IMR-90 (cell line): Measurements from ENCODE around the gene MARS1. TPM values are rescaled to one million over a fixed set of nuclear protein-coding genes. Genes with fewer than 3 reads are reported as not detected.

Experiments
- ATAC-seq: fragments of 200-7000 bp; cut with Tn5 transposase; 2 replicates; pipeline ENCODE4 v1.9.1; 2020; ENCODE audit warnings: low read depth, mild to moderate bottlenecking, moderate library complexity
- BruUV-seq: library from RNA; stranded (reverse); fragments of 400-500 nt; replicated peaks from 2 replicates; lab custom pipeline; 2021; lab: Mats Ljungman, UMichigan
- CTCF ChIA-PET: fragments of 300-600 bp; formaldehyde crosslinking; extraction: SDS; loops from one replicate; lab custom pipeline; 2021; ENCODE audit warnings: antibody characterized with exemption; lab: Yijun Ruan, JAX
- POLR2A ChIA-PET: fragments of 300-600 bp; sonication (Branson Sonifier 250); formaldehyde crosslinking; loops from one replicate; lab custom pipeline; 2022; ENCODE audit warnings: antibody characterized with exemption; ENCODE audit not compliant: unreplicated experiment; lab: Charles Lee
- DNase-seq: peaks from one replicate; pipeline ENCODE4 v3.0.0; 2013
- H2AFZ ChIP-seq: replicated peaks from 2 replicates; pipeline ENCODE3; 2013; ENCODE audit warnings: low read length, mild to moderate bottlenecking; ENCODE audit not compliant: poor library complexity
- H2AK5ac ChIP-seq: 2 replicates; pipeline ENCODE4 v1.6.1; 2013; ENCODE audit warnings: low read depth, low read length, inconsistent platforms
- H2AK9ac ChIP-seq: replicated peaks from 2 replicates; pipeline ENCODE3; 2013; ENCODE audit warnings: mild to moderate bottlenecking, low read depth, low read length, moderate library complexity; ENCODE audit not compliant: poor library complexity
- H2BK120ac ChIP-seq: 2 replicates; pipeline ENCODE4 v1.6.1; 2013; ENCODE audit warnings: low read depth, low read length, inconsistent platforms
- H2BK15ac ChIP-seq: 3 replicates; pipeline ENCODE4 v1.6.1; 2013; ENCODE audit warnings: low read depth, low read length, inconsistent platforms
- H2BK20ac ChIP-seq: 2 replicates; pipeline ENCODE4 v1.6.1; 2013; ENCODE audit warnings: low read depth, mild to moderate bottlenecking, inconsistent platforms, low read length, moderate library complexity
- H2BK5ac ChIP-seq: 2 replicates; pipeline ENCODE4 v1.6.1; 2013; ENCODE audit warnings: mild to moderate bottlenecking, low read depth, low read length, inconsistent platforms; ENCODE audit not compliant: poor library complexity, severe bottlenecking
- H3K14ac ChIP-seq: replicated peaks from 2 replicates; pipeline ENCODE4 v1.6.1; 2013; ENCODE audit warnings: low read depth, low read length, inconsistent platforms
- H3K18ac ChIP-seq: 2 replicates; pipeline ENCODE4 v1.6.1; 2013; ENCODE audit warnings: low read depth, low read length, control low read depth
- H3K23ac ChIP-seq: 2 replicates; pipeline ENCODE4 v1.6.1; 2013; ENCODE audit warnings: low read depth, low read length, inconsistent platforms
- H3K27ac ChIP-seq: 2 replicates; pipeline ENCODE4 v1.5.1; 2013; ENCODE audit warnings: mild to moderate bottlenecking, control low read depth, low read length; ENCODE audit not compliant: insufficient read depth
- H3K27me3 ChIP-seq: 2 replicates; pipeline ENCODE4 v1.6.1; 2013; ENCODE audit warnings: low read length; ENCODE audit not compliant: control insufficient read depth, insufficient read depth
- H3K36me3 ChIP-seq: 2 replicates; pipeline ENCODE4 v1.6.1; 2013; ENCODE audit warnings: low read length, mixed read lengths; ENCODE audit not compliant: control insufficient read depth, insufficient read depth
- H3K4ac ChIP-seq: 2 replicates; pipeline ENCODE4 v1.6.1; 2013; ENCODE audit warnings: low read depth, low read length, inconsistent platforms
- H3K4me1 ChIP-seq: 2 replicates; pipeline ENCODE4 v1.6.1; 2013; ENCODE audit warnings: low read length, mixed read lengths; ENCODE audit not compliant: control insufficient read depth, insufficient read depth
- H3K4me2 ChIP-seq: 2 replicates; pipeline ENCODE4 v1.6.1; 2013; ENCODE audit warnings: low read depth, mild to moderate bottlenecking, control low read depth, low read length, moderate library complexity
- H3K4me3 ChIP-seq: 2 replicates; pipeline ENCODE4 v1.5.1; 2013; ENCODE audit warnings: low read depth, mild to moderate bottlenecking, control low read depth, low read length, moderate library complexity; ENCODE audit not compliant: insufficient read depth
- H3K56ac ChIP-seq: 2 replicates; pipeline ENCODE4 v1.6.1; 2013; ENCODE audit warnings: low read length, inconsistent platforms; ENCODE audit not compliant: insufficient read depth; ENCODE audit errors: extremely low read depth
- H3K79me1 ChIP-seq, 2 experiments: 2 replicates each; pipeline ENCODE4 v1.6.1; 2013; ENCODE audit warnings: low read length in 2 of 2, inconsistent platforms in 1 of 2, low read depth in 1 of 2
- H3K9ac ChIP-seq: 2 replicates; pipeline ENCODE4 v1.6.1; 2013; ENCODE audit warnings: low read depth, low read length, control low read depth
- H3K9me1 ChIP-seq: 2 replicates; pipeline ENCODE4 v1.6.1; 2013; ENCODE audit warnings: low read length, inconsistent platforms; ENCODE audit not compliant: insufficient read depth
- H3K9me3 ChIP-seq: 2 replicates; pipeline ENCODE4 v1.6.1; 2013; ENCODE audit warnings: low read length; ENCODE audit not compliant: control insufficient read depth, insufficient read depth
- H4K20me1 ChIP-seq: 2 replicates; pipeline ENCODE4 v1.6.1; 2013; ENCODE audit warnings: low read length, inconsistent platforms; ENCODE audit not compliant: insufficient read depth
- H4K5ac ChIP-seq: 2 replicates; pipeline ENCODE4 v1.6.1; 2013; ENCODE audit warnings: mild to moderate bottlenecking, low read depth, low read length, control low read depth
- H4K8ac ChIP-seq, 2 experiments: 2 replicates each; pipeline ENCODE4 v1.6.1; 2013; ENCODE audit warnings: low read depth in 2 of 2, low read length in 2 of 2, control low read depth in 1 of 2, inconsistent platforms in 1 of 2
- H4K91ac ChIP-seq: 2 replicates; pipeline ENCODE4 v1.6.1; 2013; ENCODE audit warnings: low read depth, low read length, inconsistent platforms; ENCODE audit not compliant: insufficient read depth
- BHLHE40 ChIP-seq: fragments of 150-350 bp; IDR thresholded peaks from 2 replicates; pipeline ENCODE4 v1.6.1; 2016; ENCODE audit warnings: mild to moderate bottlenecking, low read depth, low read length
- CEBPB ChIP-seq: IDR thresholded peaks from 2 replicates; pipeline ENCODE4 v1.6.1; 2012; ENCODE audit warnings: low read depth, low read length, improper control_type of control experiment
- FOS ChIP-seq: fragments of 150-350 bp; IDR thresholded peaks from 2 replicates; pipeline ENCODE4 v1.6.1; 2016; ENCODE audit warnings: low read depth, low read length
- MAFK ChIP-seq: IDR thresholded peaks from 2 replicates; pipeline ENCODE4 v1.6.1; 2012; ENCODE audit warnings: low read depth, low read length, improper control_type of control experiment
- MXI1 ChIP-seq: IDR thresholded peaks from 2 replicates; pipeline ENCODE4 v1.6.1; 2012; ENCODE audit warnings: low read depth, mild to moderate bottlenecking, low read length, moderate library complexity, borderline replicate concordance
- NFE2L2 ChIP-seq: fragments of 150-350 bp; IDR thresholded peaks from 2 replicates; pipeline ENCODE4 v1.6.1; 2016; ENCODE audit warnings: low read depth, mild to moderate bottlenecking, low read length
- SMC3 ChIP-seq: fragments of 150-350 bp; IDR thresholded peaks from 2 replicates; pipeline ENCODE4 v1.6.1; 2016; ENCODE audit warnings: low read depth, mild to moderate bottlenecking, antibody characterized with exemption, low read length, moderate library complexity
- WGBS, 2 experiments: methylation state at CpG; one replicate each; pipeline versions ENCODE4 v1.1.5 to v1.1.7; 2013; ENCODE audit warnings: missing lambda C conversion rate in 2 of 2; ENCODE audit not compliant: insufficient read length in 1 of 2; ENCODE audit errors: extremely low coverage in 2 of 2; 5-methylcytosine and 5-hydroxymethylcytosine counted together
- dilution Hi-C: fragments of 300-500 bp; cut with HindIII; formaldehyde crosslinking; loops from one replicate; pipeline ENCODE4 v1.14.3; 2018; ENCODE audit warnings: low sequenced_read_pairs; ENCODE audit not compliant: unreplicated experiment
- in situ Hi-C: fragments of 300-500 bp; cut with MboI; formaldehyde crosslinking; loops from 3 replicates; pipeline ENCODE4 v1.14.3; 2019; ENCODE audit warnings: low sequenced_read_pairs, inconsistent platforms, mixed read lengths
- intact Hi-C: fragments of 100-400 bp; cut with micrococcal nuclease; formaldehyde crosslinking; loops from 2 replicates; pipeline ENCODE4 v1.10.0; 2022
- polyA plus RNA-seq, 3 experiments: library from polyadenylated mRNA; depleted of rRNA; stranded (reverse); fragments of >200 nt; gene quantifications; 2 replicates each; pipeline ENCODE4 v1.2.3, GENCODE V29; 2012; ENCODE audit warnings: low replicate concordance in 1 of 3
- total RNA-seq: library from RNA; depleted of rRNA; stranded (reverse); fragments of >200 nt; gene quantifications from 2 replicates; pipeline ENCODE4 v1.2.3, GENCODE V29; 2012
- TF ChIP-seq, protein P1 (sequence below): fragments of 150-350 bp; IDR thresholded peaks from 2 replicates; pipeline ENCODE4 v1.6.1; 2016; ENCODE audit warnings: low read depth, mild to moderate bottlenecking, low read length, moderate library complexity, borderline replicate concordance

MARS1 gene
- total and polyA plus RNA-seq, 2 of the 4 experiments (the other 2 are of a cell fraction) = 156 to 164 TPM

GRCh38 chr12:57475271-57476161, 12.4 kb upstream of the MARS1 start:
- Histone ChIP-seq H2AK9ac (peak overlapping the region; percentile 73), H3K4me3 (peak overlapping the region; percentile 3), H3K27ac (no peak overlapping the region), H3K14ac (no peak overlapping the region), H4K91ac (no peak overlapping the region), H3K18ac (no peak overlapping the region), H3K56ac (no peak overlapping the region), H3K27me3 (peaks cover 56% of the 10 kb centered on the region), H2BK120ac (no peak overlapping the region), H3K4me2 (peak overlapping the region; percentile 39; the same call in 1 of the 2 replicates), H3K36me3 (no peaks in the 10 kb centered on the region), H2AK5ac (no peak overlapping the region), H3K4ac (no peak overlapping the region), H2BK20ac (no peak overlapping the region), H3K79me1 (no peaks in the 10 kb centered on the region), H3K4me1 (0 out of 2 replicates have a peak, but pooled peaks cover 3% of the 10 kb centered on the region), H3K23ac (no peak overlapping the region), H2AFZ (peak overlapping the region; percentile 77), H2BK5ac (no peak overlapping the region), H2BK15ac (no peak overlapping the region), H3K9ac (no peak overlapping the region), H3K9me3 (no peaks in the 10 kb centered on the region; the same call in 1 of the 2 replicates), H3K9me1 (no peaks in the 10 kb centered on the region), H4K8ac (no peak overlapping the region), H4K5ac (no peak overlapping the region), H4K20me1 (no peaks in the 10 kb centered on the region)
- intact Hi-C loops = no loop called here
- TF ChIP-seq BHLHE40 = peak; percentile 65
- TF ChIP-seq CEBPB = no peak
- no peak for TF ChIP-seq FOS
- no peak for TF ChIP-seq SMC3
- TF ChIP-seq NFE2L2 = no peak
- TF ChIP-seq, protein P1, sequence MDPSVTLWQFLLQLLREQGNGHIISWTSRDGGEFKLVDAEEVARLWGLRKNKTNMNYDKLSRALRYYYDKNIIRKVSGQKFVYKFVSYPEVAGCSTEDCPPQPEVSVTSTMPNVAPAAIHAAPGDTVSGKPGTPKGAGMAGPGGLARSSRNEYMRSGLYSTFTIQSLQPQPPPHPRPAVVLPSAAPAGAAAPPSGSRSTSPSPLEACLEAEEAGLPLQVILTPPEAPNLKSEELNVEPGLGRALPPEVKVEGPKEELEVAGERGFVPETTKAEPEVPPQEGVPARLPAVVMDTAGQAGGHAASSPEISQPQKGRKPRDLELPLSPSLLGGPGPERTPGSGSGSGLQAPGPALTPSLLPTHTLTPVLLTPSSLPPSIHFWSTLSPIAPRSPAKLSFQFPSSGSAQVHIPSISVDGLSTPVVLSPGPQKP = no peak
- no peak for TF ChIP-seq MAFK
- peak; percentile 85; the same call in 1 of the 2 replicates for TF ChIP-seq MXI1
- ChIA-PET CTCF (interaction anchor here (1.1 to 1.9 kb wide), 3 partner anchors 13 to 20 kb away, joined by 3 to 8 read pairs (median 4); partner anchors contain the start of genes GLI1 and INHBE), POLR2A (no interaction called here)
- in situ Hi-C loops = no loop called here
- DNase-seq (no peak), ATAC-seq (peak; percentile 70)
- dilution Hi-C loops = no loop called here
- WGBS, 2 experiments = 0% methylated on average over 15 of the region's 84 CpGs; no CpG with 5 or more reads in 1 of the 2 experiments
- BruUV-seq = no TSS peak
